H54 (cell line): Measurements from ENCODE around the gene RNF167.

Experiments
- DNase-seq: peaks from one replicate; pipeline ENCODE4 v3.0.0; 2011; ENCODE audit warnings: low spot score, mixed read lengths; ENCODE audit not compliant: insufficient read length
- FAIRE-seq: peaks from 3 replicates; lab custom pipeline; 2011; peaks lifted over from hg19 to GRCh38; lab: Jason Lieb, UNC
- POLR2A ChIP-seq: IDR thresholded peaks from 2 replicates; pipeline ENCODE4 v1.6.1; 2011; ENCODE audit warnings: low read depth, mild to moderate bottlenecking, low read length

RNF167 gene

DNA sequence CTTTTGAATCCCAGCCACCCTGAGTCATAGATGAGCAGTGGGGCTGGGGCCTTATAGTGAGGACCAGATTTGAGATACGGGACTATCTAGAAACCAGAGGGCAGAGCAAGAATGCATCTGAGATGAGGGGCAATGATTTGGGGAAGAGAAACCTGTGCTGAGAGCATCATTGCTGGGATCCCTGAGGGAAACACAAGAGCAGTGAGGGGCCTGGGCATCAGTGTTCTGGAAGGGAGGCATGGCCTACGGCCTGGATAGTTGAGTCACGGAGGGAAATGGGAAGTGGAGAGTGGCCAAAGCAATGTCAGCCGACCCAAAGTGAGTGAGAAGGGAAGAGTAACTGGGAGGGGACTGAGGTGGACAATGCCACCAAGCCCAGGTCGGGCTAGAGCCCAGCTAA is 42.2 kb downstream of the RNF167 start:
- no peak for FAIRE-seq
- TF ChIP-seq POLR2A: no peak
- no peak for DNase-seq

GRCh38 chr17:4986403-4986802 is 46.3 kb downstream of the RNF167 start:
- no peak for FAIRE-seq
- no peak for DNase-seq
- TF ChIP-seq POLR2A: no peak

- FAIRE-seq: no peak
- peak; percentile 84 for DNase-seq
These were observed 47.1 kb downstream of the RNF167 start, which contains the start of gene CAMTA2 for GRCh38 chr17:4986951-4987766. CAMTA2 (minus strand) TSS chr17:4987675; CDS start chr17:4986222, 1,453 bp downstream.

GRCh38 chr17:4987767-4988567 is 47.9 kb downstream of the RNF167 start:
- no peak for TF ChIP-seq POLR2A
- no peak for DNase-seq
- FAIRE-seq: no peak

More at GRCh38 chr17:4986951-4987766, 47.1 kb downstream of the RNF167 start, which contains the start of gene CAMTA2:
- TF ChIP-seq POLR2A: peak; percentile 39; the same call in 1 of the 2 replicates

DNA sequence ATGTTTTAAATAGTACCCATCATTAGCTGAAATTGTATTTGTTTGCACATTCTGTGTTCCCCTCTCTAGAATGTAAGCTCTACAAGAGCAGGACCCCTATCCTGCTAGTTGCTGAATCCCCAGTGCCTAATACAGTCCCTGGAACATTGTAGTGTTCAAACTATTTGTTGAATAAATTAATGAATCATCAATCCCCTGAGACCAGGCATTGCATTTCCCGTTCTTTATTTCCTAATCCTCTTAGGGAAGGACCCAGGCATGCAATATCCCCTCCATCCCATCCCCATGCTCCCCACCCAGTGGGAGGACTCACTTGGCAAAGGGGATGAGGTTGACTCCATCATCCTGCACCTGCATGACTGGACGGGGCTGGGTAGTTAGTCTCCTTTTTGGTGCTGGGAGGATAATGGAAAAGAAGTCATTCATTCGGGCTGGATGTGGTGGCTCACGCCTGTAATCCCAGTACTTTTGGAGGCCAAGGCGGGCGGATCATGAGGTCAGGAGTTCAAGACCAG is 54.1 kb downstream of the RNF167 start:
- DNase-seq (no peak), FAIRE-seq (no peak)
- TF ChIP-seq POLR2A: no peak
